Loucy (cell line): ENCODE measurements around the gene KRT38.

Experiments
- CTCF ChIP-seq: fragments of 200-600 bp; sonication (generic); conservative IDR thresholded peaks from 2 replicates; pipeline ENCODE4 v1.5.1; 2014; ENCODE audit warnings: mild to moderate bottlenecking, antibody characterized with exemption, low read length
- EZH2phosphoT487 ChIP-seq: fragments of 200-600 bp; IDR thresholded peaks from 2 replicates; pipeline ENCODE4 v1.6.1; 2018; ENCODE audit warnings: antibody characterized with exemption, mild to moderate bottlenecking, moderate library complexity, borderline replicate concordance

GRCh38 chr17:41391535-41391934 lies 49.2 kb downstream of the KRT38 start:
- no peak for TF ChIP-seq CTCF
- TF ChIP-seq EZH2phosphoT487 = no peak
